Fibroblast of skin of left quadriceps (primary cell): Measurements from ENCODE around the gene SNRNP48.
A peak's percentile ranks its signal among the peaks of the same experiment; 100 is the strongest.

Experiments
- DNase-seq, 2 experiments: peaks; one replicate each; pipeline ENCODE4 v3.0.0-alpha.2; 2013; ENCODE audit warnings: low read depth in 2 of 2

Gene SNRNP48

GRCh38 chr6:7593229-7593628, 3.2 kb downstream of the SNRNP48 start:
- DNase-seq, result no peak

GRCh38 chr6:7594579-7595125, 4.7 kb downstream of the SNRNP48 start:
- DNase-seq, result no peak

DNA sequence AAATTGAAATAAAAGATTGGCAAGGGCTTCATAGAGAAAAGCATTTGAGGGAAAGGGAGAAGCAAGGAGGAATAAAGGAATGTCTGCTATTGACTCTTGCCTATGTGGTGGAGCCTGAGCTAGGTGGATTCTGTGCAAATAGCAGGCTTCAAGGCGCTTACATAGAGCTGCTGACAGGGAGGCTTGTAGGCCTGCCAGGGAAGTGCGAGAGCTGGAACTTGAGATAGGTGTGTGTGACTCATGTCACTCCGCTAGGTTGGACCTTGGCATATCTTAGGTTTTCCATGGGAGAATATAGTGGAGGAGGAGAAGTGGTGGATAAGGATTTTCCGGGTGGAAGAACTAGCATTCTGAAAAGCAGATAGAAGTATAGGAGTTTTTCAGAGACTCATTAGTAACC, 14.0 kb downstream of the SNRNP48 start:
- no peak for DNase-seq

- DNase-seq, result no peak
Measured at GRCh38 chr6:7604506-7604905, 14.5 kb downstream of the SNRNP48 start.

DNA sequence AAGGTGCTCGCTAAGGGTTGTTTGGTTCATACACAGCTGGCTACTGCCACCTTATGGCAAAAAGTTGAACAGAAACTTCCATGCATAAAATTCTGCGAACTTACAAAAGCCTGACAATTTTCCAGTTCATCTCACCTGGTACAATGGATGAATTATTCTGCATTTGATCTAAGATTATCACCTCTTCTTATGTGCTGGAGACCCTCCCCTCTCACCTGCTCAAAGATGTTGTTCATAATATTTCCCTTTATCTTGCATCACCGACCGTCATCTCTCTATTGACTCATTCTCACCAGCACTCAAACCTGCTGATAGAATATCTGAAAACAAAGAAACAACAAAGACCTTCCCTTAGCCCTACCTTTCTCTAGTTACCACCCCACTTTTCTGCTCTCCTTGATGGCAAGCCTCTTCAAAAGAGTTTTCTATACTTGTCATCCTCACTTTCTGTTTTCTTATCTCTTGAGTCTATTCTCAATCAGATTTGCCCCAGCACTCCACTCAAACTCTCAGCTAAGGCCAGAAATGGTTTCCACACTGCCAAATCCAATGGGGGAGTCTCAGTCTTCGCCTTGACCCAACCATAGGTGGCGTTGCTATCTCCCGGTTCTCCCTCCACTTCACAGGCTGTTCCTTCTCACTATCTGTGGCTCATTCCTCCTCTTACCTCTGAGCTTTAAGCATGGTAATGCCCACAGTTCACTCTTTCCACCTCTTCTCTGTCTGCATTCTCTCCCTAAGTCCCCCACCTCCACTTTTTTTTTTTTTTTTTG, 25.8 kb downstream of the SNRNP48 start:
- DNase-seq, result peak; percentile 29 to 30

DNA sequence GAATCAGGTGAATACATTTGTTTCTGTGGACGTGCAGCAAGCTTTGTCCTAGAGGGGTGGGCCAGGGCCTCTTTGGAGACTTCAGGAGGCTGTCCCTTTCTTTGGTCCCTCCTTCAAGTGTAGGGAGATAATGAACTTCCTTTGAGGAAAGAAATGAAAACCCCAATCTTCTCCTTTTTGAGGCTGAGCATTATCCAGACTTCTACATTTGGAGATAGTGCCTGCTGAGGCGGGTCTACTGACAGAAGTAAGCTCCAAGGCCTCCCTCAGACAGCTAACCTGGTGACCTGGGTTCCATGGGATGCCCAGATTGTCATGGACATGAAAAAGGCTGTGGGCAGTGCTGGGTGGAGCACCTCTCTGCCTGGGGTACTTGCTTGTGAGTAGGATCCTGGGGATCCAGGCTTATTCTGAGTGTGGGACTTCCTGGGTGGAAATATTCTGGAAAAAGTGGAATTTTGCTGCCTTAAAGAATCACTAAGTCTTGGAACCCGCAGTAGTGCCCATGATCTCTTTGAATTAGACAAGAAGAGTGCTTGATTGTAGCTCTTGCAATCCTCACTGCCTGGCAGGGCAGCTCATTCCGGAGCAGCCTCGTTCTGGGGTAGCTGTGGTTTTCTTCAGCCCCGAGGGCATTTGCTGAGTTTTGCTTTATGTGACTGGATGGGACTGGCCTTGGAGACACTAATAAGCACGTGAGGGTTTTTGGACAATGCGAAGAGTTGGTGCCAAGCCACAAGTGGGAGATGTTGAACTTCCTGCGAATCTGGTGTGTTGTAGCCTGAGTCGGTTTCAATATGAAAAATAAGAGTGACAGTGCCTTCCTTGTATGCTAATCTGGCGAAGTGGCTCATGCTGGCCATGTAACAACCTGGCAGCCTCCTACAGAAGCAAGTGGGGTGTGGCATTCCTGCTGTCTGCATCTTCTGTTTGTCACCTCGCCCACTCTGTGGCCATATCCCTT, 28.1 kb downstream of the SNRNP48 start:
- DNase-seq, result no peak

DNA sequence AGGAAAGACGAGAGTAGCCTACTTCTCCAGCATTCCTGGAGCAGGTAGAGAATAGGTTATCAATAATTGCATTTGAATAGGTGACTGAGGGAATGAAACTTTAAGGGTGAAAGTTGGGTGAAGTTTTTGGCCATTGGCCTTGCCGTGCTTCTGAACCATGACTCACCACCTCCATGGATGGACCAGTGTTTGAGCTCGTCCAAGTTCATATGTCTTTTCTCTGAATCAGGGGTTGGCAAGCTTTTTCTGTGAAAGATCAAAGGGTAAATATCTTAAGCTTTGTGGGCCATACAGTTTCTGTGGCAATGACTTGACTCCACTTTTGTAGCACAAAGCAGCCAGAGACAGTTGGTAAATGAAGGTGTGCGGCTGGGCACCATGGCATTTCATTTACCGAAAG, 31.8 kb downstream of the SNRNP48 start:
- no peak for DNase-seq

DNA sequence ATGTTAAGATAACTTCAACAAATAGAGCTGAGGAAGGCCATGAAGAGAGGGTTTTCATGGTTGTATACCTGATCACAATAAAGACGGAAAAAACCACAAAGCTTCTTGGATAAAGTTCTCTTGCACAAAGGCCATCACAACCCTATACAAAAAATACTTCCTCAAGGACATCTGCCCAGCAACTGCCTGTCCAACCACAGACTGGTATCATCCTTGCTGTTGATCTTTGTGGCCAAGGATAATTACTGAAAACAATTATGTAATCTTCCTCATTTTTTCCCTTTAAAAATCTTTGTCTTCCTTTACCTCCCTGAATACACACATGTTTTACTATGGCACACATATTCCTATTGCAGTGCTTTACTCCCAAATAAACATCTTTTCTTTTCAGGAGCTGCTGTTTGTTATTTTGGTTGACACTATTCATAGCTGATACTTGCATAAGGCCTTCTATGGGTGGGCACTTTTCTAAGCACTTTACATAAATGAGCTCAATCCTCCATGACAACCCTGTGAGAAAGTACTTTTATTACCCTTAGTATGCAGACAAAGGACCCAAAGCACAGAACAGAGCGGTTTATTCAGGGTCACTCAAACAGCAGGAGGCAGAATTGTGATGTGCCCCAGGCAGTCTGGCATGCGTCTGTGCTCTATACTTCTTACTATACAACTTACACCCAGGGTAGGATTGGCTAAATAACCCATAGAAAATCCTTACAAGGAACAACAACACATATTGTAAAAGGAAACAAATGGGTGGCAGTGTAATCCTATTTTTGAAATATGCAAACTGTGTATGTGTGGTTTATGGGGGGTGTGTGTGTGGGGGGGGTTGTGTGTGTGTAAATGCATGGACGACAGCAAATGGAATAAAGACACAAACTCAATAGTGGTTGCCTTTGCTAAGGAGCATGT, 35.1 kb downstream of the SNRNP48 start:
- DNase-seq, result no peak

DNA sequence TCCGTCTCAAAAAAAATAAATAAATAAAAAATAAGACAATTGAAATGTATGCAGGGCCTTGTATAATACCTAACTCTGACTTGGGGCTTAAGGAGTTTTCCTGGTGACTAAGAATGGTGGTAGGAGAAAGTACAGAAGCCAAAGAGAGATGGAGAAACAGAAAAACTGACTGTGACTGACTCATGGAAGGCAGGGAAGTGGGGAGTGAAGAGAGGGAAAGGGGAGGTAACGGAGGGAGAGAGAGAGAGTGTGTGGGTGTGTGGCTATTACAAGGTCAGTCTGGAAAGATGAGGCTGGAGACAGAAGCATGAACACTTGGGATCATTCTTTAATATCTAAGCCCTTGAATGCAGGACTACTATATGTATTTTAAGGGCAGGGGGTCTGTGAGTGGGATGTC, 38.5 kb downstream of the SNRNP48 start:
- DNase-seq, result no peak

GRCh38 chr6:7628909-7629308, 38.9 kb downstream of the SNRNP48 start:
- DNase-seq, result no peak

DNA sequence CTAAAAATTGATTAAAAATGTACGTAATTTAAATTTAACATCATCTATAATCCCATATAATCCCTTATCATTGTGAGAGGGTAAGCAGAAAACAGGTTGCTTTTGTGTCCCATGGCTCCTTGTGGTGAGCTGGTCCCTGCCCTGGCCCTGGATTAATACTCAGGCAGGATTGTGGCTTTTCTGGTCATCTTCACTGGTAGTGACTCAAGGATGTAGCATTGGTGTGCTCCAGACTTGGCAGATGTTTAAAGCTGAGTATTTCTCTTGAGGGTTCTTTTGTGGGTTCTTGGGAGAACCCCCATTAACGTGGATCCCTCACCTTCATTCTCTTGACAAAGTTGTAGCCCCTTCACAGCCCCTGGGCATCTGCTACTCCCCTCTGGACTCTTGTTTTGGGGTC, 39.3 kb downstream of the SNRNP48 start:
- no peak for DNase-seq

DNA sequence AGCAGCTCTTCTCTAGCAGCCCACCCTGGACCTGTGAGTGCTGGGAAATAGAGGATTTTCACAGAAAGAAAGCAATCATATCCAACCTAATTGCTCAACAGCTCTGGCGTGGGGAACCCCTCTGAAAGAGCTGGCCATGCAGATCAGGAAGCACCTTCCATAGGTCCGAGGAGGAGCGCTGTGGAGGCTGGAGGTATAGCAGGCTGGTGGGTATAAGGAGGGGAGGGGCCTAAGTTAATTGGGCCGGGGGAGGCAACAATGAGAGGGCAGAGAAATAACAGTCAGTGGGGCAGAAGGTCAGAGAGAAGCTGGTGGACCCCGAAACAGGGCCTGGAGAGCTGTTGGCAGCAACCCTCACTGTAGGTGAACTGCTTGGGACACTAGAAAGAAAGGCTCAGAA, 40.8 kb downstream of the SNRNP48 start:
- no peak for DNase-seq

- DNase-seq, result no peak
Measured at GRCh38 chr6:7631466-7631865, 41.5 kb downstream of the SNRNP48 start.

- DNase-seq, result no peak
Measured at GRCh38 chr6:7632501-7633290, 42.7 kb downstream of the SNRNP48 start.

GRCh38 chr6:7633361-7633760, 43.4 kb downstream of the SNRNP48 start:
- no peak for DNase-seq

DNA sequence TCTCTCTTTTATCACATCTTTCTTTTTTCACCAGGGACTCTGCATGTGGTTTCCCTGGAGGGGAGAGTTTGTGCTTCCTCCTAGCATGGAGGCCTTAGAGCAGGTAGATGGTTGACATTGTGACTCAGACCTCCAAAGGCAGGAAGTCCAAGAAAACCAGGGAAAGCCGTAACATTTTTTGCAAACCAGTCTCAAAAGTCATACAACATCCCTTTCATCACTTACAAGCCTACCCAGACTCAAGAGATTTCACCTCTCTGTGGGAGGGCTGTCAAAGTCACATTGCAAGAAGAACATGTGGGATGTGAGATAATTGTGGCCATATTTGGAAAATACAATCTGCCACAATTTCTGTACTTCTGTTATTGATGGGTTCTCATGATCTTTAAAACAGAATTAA, 46.2 kb downstream of the SNRNP48 start:
- no peak for DNase-seq

DNA sequence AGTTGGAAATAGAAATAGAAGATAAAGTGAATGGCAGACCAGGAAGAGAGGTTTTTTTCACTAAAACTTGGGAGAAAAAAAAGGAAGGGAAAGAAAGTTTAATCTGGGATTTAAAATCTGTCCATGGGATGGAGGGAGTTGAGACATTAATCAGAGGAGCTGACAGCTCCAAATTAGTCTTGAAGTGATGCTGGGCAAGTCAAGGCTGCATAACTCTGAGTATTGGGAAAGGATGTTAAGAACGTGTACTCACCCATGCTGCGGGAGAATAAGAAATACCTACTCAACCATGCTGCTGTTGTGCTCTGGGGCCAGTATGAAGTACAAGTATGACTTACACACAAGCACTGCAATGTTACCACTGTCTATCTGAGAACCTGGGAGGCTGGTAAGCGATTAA, 47.5 kb downstream of the SNRNP48 start:
- DNase-seq, result no peak

- DNase-seq, result no peak
Measured at GRCh38 chr6:7639427-7639826, 49.4 kb downstream of the SNRNP48 start.

- no peak for DNase-seq
Measured at GRCh38 chr6:7640016-7640415, 50.0 kb downstream of the SNRNP48 start.
